Uterus (tissue), 2 donors: Measurements from ENCODE around the gene PLK1.

Experiments used
- CTCF ChIP-seq, 4 experiments: fragments of 200-600 bp in 2 of 4; fragments of 450-650 bp in 2 of 4; sonication (generic) in 2 of 4; IDR thresholded peaks; one replicate each; pipeline ENCODE4 v1.5.1; 2016 to 2019; ENCODE audit warnings: antibody characterized with exemption in 4 of 4, mild to moderate bottlenecking in 2 of 4, moderate library complexity in 1 of 4
- POLR2A ChIP-seq, 2 donors: fragments of 450-650 bp; IDR thresholded peaks; one replicate each; pipeline ENCODE4 v1.6.1; 2016; ENCODE audit warnings: antibody characterized with exemption in 2 of 2, mild to moderate bottlenecking in 1 of 2, moderate library complexity in 1 of 2

GRCh38 chr16:23704772-23705516 is 26.3 kb downstream of the PLK1 start:
- no peak for TF ChIP-seq CTCF (IDR thresholded peaks at IDR 0.05)
- no peak for TF ChIP-seq POLR2A (IDR thresholded peaks at IDR 0.05)
